DMS153 treated with DMSO at 0.1 percent for 48 hours (cell line): ENCODE measurements around the gene LRIG2.
"Not testable (repeated sequence)": the region's sequence is repeated elsewhere in the genome, so short reads cannot be mapped to it uniquely, and the experiment has no call there.

Source experiments
- DNase-seq: peaks from one replicate; lab custom pipeline; 2025; ENCODE audit not compliant: unreplicated experiment; lab: John Stamatoyannopoulos, UW

The LRIG2 gene

DNA sequence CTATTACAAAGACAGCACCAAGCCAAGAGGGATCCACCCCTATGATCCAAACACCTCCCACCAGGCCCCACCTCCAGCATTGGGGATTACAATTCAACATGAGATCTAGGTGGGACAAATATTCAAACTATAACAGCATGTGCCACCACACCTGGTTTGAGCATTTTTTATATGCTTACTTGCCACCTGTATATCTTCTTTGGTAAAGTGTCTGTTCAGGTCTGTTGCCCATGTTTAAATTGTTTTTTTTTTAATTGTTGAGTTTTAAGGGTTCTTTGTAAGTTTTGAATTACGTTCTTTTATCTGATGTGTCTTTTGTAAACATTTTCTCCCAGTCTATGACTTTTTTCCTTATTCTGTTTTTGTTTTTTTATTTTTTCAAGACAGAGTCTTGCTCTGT lies 83.4 kb downstream of the LRIG2 start:
- no peak for DNase-seq

DNA sequence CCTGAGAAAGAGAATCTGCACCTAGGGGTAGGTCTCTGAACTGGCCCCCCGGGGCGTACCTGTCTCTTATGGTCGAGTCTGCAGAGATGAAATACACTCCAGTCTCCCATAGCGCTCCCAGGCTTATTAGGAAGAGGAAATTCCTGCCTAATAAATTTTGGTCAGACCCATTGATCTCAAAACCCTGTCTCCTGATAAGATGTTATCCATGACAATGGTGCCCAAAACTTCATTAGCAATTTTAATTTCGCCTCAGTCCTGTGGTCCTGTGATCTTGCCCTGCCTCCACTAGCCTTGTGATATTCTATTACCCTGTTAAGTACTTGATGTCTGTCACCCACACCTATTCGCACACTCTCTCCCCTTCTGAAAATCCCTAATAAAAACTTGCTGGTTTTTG lies 85.7 kb downstream of the LRIG2 start:
- DNase-seq: not testable (repeated sequence)

DNA sequence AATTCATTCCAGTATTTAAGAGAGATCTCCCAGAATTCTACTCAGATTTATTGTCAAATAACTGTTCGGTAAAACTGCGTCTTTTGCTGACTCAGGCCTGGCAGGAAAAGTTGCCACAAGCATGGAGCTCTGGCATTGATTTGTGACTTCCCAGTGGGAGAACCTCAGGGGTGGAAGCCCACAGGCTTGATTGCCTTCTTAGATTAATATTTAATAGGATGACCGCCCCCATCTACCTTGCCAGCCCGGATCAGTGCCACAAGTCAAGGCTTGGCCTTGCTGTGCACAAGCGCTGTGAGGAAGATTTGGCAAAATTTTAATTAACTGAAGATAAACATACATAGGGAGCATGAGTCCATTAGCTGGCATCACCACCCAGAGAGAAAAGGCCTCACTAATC lies 93.5 kb downstream of the LRIG2 start:
- no peak for DNase-seq

DNA sequence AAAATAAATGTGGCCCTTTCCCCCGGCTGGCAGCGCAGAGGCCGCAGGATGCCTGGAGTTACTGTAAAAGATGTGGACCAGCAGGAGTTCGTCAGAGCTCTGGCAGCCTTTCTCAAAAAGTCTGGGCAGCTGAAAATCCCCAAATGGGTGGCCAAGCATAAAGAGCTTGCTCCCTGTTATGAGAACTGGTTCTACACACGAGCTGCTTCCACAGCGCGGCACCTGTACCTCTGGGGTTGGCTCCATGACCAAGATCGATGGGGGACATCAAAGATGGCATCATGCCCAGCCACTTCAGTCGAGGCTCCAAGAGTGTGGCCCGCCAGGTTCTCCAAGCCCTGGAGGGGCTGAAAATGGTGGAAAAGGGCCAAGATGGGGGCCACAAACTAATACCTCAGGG lies 95.9 kb downstream of the LRIG2 start:
- DNase-seq: no peak

DNA sequence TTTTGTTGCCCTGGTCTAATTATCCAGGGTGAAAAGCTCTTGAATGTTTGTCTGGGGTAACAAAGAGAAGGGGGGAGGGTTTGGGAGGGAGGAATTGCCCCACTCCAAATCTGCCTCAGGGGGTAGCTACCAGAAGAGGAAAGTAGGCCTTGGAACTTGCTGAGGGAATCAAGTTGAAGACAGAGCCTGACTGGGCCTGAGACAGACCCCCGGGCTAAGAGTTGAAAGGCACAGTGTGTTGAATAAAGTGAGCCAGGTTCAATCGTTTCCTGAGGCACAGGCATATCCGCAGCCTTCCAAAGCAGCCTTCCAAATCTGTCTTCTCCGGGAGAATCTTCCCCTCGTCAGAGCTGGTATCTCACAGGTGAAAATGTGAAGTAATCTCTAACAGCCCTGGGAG lies 96.6 kb downstream of the LRIG2 start:
- DNase-seq: no peak

DNA sequence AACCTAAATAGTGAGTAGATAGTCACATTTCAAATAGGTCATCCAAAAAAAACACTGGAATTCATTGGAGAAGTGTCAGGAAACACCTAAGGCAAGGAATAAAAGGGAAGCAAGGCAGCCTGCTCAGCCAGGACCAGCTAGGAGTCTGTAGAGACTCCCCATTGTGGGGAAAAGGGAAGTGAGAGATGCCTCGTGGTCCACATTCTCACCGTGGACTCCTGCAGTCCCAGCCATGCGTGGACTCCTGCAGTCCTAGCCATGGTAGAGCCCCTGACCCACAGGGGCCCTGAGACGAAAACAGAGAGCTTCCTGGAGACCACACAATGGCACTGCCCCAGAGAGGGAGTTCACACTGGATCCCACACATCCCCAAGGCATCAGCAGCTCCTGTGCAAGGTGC lies 97.5 kb downstream of the LRIG2 start:
- no peak for DNase-seq

DNA sequence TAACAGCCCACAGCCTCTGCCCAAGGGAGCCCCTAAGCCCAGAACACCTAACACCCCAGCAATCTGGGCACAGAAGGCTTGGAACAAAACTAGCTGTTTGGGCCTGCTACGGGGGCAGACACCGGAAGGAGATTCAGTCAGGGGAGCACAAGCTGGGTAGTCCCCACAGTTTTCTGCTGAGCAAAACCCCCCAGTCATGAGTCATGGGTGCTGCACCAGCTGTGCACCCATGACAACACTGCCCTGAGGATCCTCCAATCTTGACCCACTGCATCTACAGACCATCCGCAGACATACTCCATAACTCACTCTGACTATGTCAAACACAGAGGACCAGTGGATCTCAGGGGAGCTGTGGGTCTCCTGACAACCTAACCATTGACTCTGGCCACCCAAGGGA lies 105.1 kb downstream of the LRIG2 start:
- no peak for DNase-seq

DNA sequence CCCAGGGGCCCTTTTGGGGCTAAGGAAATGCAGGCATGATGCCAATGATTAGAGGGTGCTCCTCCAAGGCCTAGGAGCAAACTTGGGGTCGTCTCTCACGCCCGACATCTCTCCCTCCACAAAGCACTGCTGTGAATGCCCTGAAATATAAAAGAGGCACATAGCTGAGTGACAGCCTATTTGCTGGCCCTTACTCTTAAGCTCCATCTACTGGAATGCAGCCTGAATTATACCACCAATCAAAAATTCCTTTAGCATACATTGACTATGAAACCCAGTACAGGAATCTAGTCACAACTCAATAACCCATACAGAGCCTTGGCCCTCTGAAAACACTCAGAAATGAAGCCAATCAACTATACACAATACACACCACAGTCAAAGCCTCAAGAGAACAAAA lies 105.5 kb downstream of the LRIG2 start:
- DNase-seq: no peak
